Neutrophil (primary cell): ENCODE measurements around the gene TCF4.

ENCODE experiments used
- H3K27ac ChIP-seq: fragments of 200-600 bp; sonication (generic); 2 replicates; pipeline ENCODE4 v1.5.1; 2016; ENCODE audit warnings: mild to moderate bottlenecking, moderate library complexity
- H3K27me3 ChIP-seq: fragments of 200-600 bp; sonication (generic); 2 replicates; pipeline ENCODE4 v1.6.0; 2016; ENCODE audit warnings: mild to moderate bottlenecking
- H3K36me3 ChIP-seq: fragments of 200-600 bp; sonication (generic); 2 replicates; pipeline ENCODE4 v1.5.1; 2017
- H3K4me1 ChIP-seq, 2 experiments: fragments of 200-600 bp in 1 of 2; sonication (generic) in 1 of 2; 1 replicate in 1 of 2; 2 replicates in 1 of 2; pipeline versions ENCODE4 v1.5.1 to v1.6.1; 2013 to 2016; ENCODE audit warnings: low read depth in 1 of 2, low read length in 1 of 2, mild to moderate bottlenecking in 1 of 2, moderate library complexity in 1 of 2; ENCODE audit not compliant: control insufficient read depth in 1 of 2, insufficient read depth in 1 of 2
- H3K4me3 ChIP-seq, 2 experiments: fragments of 200-600 bp in 1 of 2; sonication (generic) in 1 of 2; 1 replicate in 1 of 2; 2 replicates in 1 of 2; pipeline ENCODE4 v1.5.1; 2013 to 2016; ENCODE audit warnings: low read depth in 1 of 2, low read length in 1 of 2, mild to moderate bottlenecking in 1 of 2, moderate library complexity in 1 of 2
- H3K9me3 ChIP-seq: fragments of 200-600 bp; sonication (generic); 2 replicates; pipeline ENCODE4 v1.5.1; 2016
- TF ChIP-seq, protein P1 (sequence below): fragments of 200-600 bp; sonication (generic); IDR thresholded peaks from 2 replicates; pipeline ENCODE4 v1.5.1; 2016; ENCODE audit warnings: antibody characterized with exemption

TCF4 gene

DNA sequence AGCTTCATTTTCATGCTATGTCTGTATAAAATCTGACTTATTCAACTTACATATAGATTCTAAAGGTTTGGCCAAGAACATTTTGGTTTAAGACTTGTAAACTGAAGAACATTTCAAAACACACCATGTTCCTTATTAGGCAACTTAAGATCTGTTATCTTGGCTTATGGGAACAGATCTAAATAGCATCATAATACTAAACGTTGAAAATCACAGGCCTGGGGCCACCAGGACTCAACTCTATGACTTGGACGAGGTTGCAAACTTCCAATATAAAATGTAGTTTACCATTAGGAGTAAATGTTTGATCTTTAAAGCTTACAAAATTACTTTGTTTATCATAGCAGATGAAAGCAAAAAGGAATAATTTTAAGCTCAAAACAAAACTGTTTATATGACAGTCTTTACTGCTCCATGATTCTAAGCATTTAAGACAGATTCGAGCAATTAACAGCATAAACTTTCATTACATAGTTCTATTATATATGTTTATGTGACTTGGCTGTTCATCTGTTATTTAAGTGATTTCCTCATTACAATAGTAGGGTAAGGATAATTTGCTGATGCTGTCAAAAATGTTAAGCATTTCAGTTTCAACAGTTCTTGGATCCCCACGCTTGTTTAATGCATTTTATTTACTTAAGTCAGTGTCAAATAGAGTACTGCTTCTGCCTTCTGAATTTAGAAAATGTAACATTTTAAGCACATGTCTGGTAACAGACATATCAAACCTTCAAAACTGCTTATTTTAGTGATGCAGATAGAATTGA lies 8.3 kb downstream of the TCF4 start:
- no peaks in the 10 kb centered on the region for H3K9me3 ChIP-seq
- TF ChIP-seq, protein P1, sequence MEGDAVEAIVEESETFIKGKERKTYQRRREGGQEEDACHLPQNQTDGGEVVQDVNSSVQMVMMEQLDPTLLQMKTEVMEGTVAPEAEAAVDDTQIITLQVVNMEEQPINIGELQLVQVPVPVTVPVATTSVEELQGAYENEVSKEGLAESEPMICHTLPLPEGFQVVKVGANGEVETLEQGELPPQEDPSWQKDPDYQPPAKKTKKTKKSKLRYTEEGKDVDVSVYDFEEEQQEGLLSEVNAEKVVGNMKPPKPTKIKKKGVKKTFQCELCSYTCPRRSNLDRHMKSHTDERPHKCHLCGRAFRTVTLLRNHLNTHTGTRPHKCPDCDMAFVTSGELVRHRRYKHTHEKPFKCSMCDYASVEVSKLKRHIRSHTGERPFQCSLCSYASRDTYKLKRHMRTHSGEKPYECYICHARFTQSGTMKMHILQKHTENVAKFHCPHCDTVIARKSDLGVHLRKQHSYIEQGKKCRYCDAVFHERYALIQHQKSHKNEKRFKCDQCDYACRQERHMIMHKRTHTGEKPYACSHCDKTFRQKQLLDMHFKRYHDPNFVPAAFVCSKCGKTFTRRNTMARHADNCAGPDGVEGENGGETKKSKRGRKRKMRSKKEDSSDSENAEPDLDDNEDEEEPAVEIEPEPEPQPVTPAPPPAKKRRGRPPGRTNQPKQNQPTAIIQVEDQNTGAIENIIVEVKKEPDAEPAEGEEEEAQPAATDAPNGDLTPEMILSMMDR = no peak
- H3K27me3 ChIP-seq = no peaks in the 10 kb centered on the region
- H3K27ac ChIP-seq = no peak overlapping the region
- peaks cover 10% of the 10 kb centered on the region in 2 experiments for H3K4me1 ChIP-seq
- no peaks in the 10 kb centered on the region for H3K36me3 ChIP-seq
- H3K4me3 ChIP-seq = no peak overlapping the region

DNA sequence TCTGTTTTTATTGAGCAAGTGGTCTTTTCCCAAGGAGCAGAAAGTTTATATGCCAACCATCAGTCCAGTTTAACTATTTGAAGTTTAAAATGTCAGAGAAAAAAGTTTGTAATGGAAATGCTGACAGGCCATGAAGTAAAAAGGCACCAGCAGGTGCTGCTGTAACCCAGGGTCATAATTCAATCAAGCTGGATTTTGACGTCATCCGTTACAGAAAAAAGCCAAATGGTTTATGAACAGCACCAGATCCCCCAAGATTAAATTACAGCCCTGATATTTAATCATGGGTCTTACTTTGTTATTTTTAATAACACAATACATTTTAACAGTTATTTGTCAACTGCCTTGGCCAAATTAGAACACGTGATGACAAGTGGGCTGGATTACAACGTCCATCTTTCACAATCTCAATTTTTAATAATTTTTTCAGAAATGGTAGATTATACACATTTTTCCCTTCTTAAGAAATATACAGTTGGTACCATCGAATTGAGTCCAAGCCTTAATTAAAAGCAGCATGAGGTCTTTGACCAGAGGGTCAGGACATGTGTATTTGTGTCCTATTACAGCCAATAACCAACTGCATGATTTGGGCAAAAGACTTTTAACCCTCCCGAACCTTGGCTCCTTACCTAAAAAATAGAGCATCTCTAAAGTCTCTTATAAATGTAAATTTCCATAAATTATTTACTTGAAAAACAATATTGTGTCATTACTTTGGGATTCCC lies 10.0 kb downstream of the TCF4 start:
- no peaks in the 10 kb centered on the region for H3K36me3 ChIP-seq
- no peaks in the 10 kb centered on the region for H3K27me3 ChIP-seq
- H3K27ac ChIP-seq = no peak overlapping the region
- H3K9me3 ChIP-seq = no peaks in the 10 kb centered on the region
- H3K4me1 ChIP-seq = peaks cover 10% of the 10 kb centered on the region in 2 experiments
- no peak overlapping the region for H3K4me3 ChIP-seq
- TF ChIP-seq, protein P1 = no peak

GRCh38 chr18:55576001-55576400 lies 12.0 kb downstream of the TCF4 start:
- Histone ChIP-seq H3K27ac (no peak overlapping the region), H3K4me3 (peak overlapping the region in 1 of 2 experiments; percentile 9), H3K27me3 (no peaks in the 10 kb centered on the region), H3K36me3 (no peaks in the 10 kb centered on the region), H3K4me1 (peaks cover 10 to 18% of the 10 kb centered on the region in 2 experiments), H3K9me3 (no peaks in the 10 kb centered on the region)
- TF ChIP-seq, protein P1 = no peak

- Histone ChIP-seq H3K36me3 (no peaks in the 10 kb centered on the region), H3K4me1 (peaks cover 10 to 18% of the 10 kb centered on the region in 2 experiments), H3K27ac (no peak overlapping the region), H3K27me3 (no peaks in the 10 kb centered on the region), H3K9me3 (no peaks in the 10 kb centered on the region), H3K4me3 (no peak overlapping the region)
- TF ChIP-seq, protein P1 = no peak
These were observed 12.9 kb downstream of the TCF4 start for GRCh38 chr18:55575066-55575465.

DNA sequence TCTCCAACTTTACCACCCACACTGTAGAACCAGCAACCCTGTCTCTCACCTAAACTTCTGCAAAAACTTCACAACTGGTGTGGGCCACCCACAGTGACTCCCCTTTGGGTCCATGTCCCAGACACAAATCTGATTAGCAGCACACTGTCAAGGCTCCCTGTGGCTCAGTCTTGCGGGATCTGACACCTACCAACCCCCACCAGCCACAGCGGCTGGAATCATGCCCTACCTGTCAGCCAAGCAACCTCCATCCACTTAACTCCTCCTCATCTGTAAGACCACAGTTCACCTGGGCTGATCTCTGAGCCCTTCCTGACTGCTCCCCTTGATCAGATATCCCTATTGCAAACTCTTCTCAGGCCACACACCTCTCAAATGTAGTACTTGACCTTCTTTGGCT lies 14.6 kb downstream of the TCF4 start:
- Histone ChIP-seq H3K36me3 (no peaks in the 10 kb centered on the region), H3K27ac (no peak overlapping the region), H3K27me3 (no peaks in the 10 kb centered on the region), H3K9me3 (no peaks in the 10 kb centered on the region), H3K4me3 (no peak overlapping the region), H3K4me1 (peaks cover 10 to 18% of the 10 kb centered on the region in 2 experiments)
- TF ChIP-seq, protein P1 = no peak
